Left ventricle myocardium inferior (tissue), 1 donor: Measurements from ENCODE around the gene SPACA1. TPM values are rescaled to one million over a fixed set of nuclear protein-coding genes. Genes with fewer than 3 reads are reported as not detected.

Experiments used
- DNase-seq: peaks from one replicate; pipeline ENCODE4 v3.0.0-alpha.2; 2020
- H3K27ac ChIP-seq: fragments of 200-600 bp; replicated peaks from 2 replicates; pipeline ENCODE4 v1.8.0; 2021
- H3K27me3 ChIP-seq: fragments of 200-600 bp; 2 replicates; pipeline ENCODE4 v1.8.0; 2021; ENCODE audit warnings: low read depth
- H3K36me3 ChIP-seq: fragments of 200-600 bp; 2 replicates; pipeline ENCODE4 v1.8.0; 2021
- H3K4me1 ChIP-seq: fragments of 200-600 bp; 2 replicates; pipeline ENCODE4 v1.8.0; 2021
- H3K4me3 ChIP-seq: fragments of 200-600 bp; 2 replicates; pipeline ENCODE4 v1.8.0; 2021; ENCODE audit warnings: mild to moderate bottlenecking, moderate library complexity
- H3K9me3 ChIP-seq: fragments of 200-600 bp; replicated peaks from 2 replicates; pipeline ENCODE4 v1.8.0; 2021
- CTCF ChIP-seq: fragments of 200-600 bp; IDR thresholded peaks from 2 replicates; pipeline ENCODE4 v1.8.0; 2021; ENCODE audit warnings: antibody characterized with exemption, mild to moderate bottlenecking, borderline replicate concordance
- intact Hi-C: fragments of 100-400 bp; cut with micrococcal nuclease; formaldehyde crosslinking; loops from one replicate; pipeline ENCODE4 v1.11.0; 2022
- total RNA-seq: library from RNA; stranded (reverse); fragmentation: NEBNext Ultra II Directional; extraction: Animal tissue kit (Norgen Biotek cat#: 25700); gene quantifications from one replicate; pipeline ENCODE4 v1.2.1, GENCODE V29; 2021
- donor health status: DM: no; HTN: yes; CAD: no; lungs with severe emphysema.

SPACA1 gene
- total RNA-seq, 1 donor from 2014 or later, result not detected

DNA sequence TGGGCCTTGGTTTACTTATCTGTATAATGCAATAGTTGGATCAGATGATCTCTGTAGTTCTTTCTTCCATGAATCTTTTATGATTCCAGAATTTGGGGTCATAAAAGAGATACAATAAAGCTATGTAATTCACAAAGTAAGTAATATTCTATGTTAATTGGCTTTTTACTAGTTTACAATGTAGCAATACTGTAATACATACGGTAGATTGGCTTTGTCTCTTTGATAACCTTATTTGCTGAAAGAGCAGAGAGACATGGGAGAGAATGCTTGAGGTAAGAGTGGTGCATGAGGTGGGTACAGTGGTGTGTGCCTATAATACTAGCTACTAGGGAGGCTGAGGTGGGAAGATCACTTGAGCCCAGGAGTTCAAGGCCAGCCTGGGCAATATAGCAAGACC lies 14.7 kb downstream of the SPACA1 start:
- TF ChIP-seq CTCF, result no peak

DNA sequence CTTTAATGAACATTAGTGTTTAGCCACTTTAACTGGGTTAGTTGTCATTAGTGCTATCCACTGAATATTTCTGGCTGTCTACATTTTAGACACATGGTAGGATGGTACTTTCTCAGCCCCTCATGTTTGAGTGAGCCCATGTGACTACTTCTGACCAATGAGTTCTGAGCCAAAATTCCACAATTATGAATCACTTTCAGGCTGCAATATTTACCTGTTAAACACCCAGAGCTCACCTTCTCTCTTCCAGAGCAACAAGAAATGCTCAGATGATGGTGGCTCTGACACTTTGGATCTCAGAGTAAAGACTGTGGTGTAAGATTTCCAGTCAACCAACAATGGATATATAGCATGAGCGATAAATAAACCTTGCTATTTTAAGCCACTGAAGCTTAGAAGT lies 24.8 kb downstream of the SPACA1 start:
- intact Hi-C loops, result no loop called here
- H3K4me1 ChIP-seq, result no peaks in the 10 kb centered on the region
- H3K4me3 ChIP-seq, result no peak overlapping the region
- peaks cover 11% of the 10 kb centered on the region for H3K27me3 ChIP-seq
- no peaks in the 10 kb centered on the region for H3K36me3 ChIP-seq
- no peak for DNase-seq
- H3K27ac ChIP-seq, result no peak overlapping the region
- H3K9me3 ChIP-seq, result peaks cover 14% of the 10 kb centered on the region
- TF ChIP-seq CTCF, result no peak

More for the DNA sequence above, 14.7 kb downstream of the SPACA1 start:
- H3K36me3 ChIP-seq, result no peaks in the 10 kb centered on the region
- intact Hi-C loops, result no loop called here
- no peak overlapping the region for H3K27ac ChIP-seq
- H3K27me3 ChIP-seq, result no peaks in the 10 kb centered on the region
- DNase-seq, result no peak
- H3K9me3 ChIP-seq, result no peaks in the 10 kb centered on the region
- no peak overlapping the region for H3K4me3 ChIP-seq
- no peaks in the 10 kb centered on the region for H3K4me1 ChIP-seq

- peaks cover 10% of the 10 kb centered on the region for H3K9me3 ChIP-seq
- no peak for TF ChIP-seq CTCF
- intact Hi-C loops, result no loop called here
- no peaks in the 10 kb centered on the region for H3K36me3 ChIP-seq
- peaks cover 6% of the 10 kb centered on the region for H3K27me3 ChIP-seq
- no peaks in the 10 kb centered on the region for H3K4me1 ChIP-seq
- DNase-seq, result no peak
- no peak overlapping the region for H3K27ac ChIP-seq
- H3K4me3 ChIP-seq, result no peak overlapping the region
These were observed 27.1 kb downstream of the SPACA1 start for GRCh38 chr6:88074791-88075190.

DNA sequence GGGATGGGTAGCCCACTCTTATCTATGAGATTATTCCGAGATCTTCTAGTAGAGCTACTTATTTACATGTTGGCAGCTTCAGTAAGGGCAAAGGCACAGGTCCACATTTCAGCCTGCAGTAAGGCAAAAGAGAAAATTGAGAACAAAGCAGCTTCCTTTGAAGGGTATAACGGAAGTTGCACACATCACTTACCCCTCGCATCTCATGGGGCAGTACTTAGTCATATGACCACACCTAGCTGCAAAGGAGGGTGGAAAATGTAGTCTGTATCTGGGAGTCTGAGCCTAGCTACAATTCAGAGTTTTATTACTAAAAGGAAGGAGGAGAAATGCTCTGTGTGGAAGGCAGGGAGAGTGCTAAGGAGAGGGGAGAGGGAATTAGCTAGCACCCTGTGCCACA lies 29.7 kb downstream of the SPACA1 start:
- no peaks in the 10 kb centered on the region for H3K36me3 ChIP-seq
- no peak overlapping the region for H3K4me3 ChIP-seq
- H3K27ac ChIP-seq, result no peak overlapping the region
- no peaks in the 10 kb centered on the region for H3K4me1 ChIP-seq
- peaks cover 3% of the 10 kb centered on the region for H3K9me3 ChIP-seq
- no peak for TF ChIP-seq CTCF
- H3K27me3 ChIP-seq, result peaks cover 6% of the 10 kb centered on the region
- no peak for DNase-seq
- intact Hi-C loops, result no loop called here

GRCh38 chr6:88086792-88087191 lies 39.2 kb downstream of the SPACA1 start:
- Histone ChIP-seq H3K9me3 (peaks cover 23% of the 10 kb centered on the region), H3K36me3 (no peaks in the 10 kb centered on the region), H3K4me1 (no peaks in the 10 kb centered on the region), H3K27me3 (no peaks in the 10 kb centered on the region), H3K27ac (no peak overlapping the region), H3K4me3 (no peak overlapping the region)
- intact Hi-C loops, result no loop called here
- DNase-seq, result no peak
- TF ChIP-seq CTCF, result no peak

DNA sequence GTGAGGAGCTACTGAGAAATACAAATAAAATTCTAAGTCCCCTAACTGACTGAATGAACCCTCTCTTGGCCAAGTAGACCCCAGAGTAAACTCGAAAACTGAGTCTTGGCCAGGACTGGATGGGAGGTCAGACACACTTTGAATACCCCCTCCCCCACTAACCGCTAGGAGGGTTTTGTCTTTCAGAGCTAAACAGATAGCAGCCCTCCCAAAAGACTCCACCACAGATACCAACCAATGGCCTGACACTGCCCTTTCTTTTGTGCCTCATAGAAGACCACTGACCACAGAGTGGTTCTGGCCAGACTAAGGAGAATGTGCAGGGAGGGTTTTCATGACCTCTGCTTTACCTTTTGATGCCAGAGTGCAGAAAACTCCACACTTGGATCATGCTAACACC lies 42.1 kb downstream of the SPACA1 start:
- Histone ChIP-seq H3K27me3 (no peaks in the 10 kb centered on the region), H3K9me3 (no peaks in the 10 kb centered on the region), H3K4me1 (no peaks in the 10 kb centered on the region), H3K27ac (no peak overlapping the region), H3K4me3 (no peak overlapping the region), H3K36me3 (no peaks in the 10 kb centered on the region)
- intact Hi-C loops, result no loop called here
- TF ChIP-seq CTCF, result no peak
- DNase-seq, result no peak
